Panc1 (cell line): ENCODE data around the gene GIMAP4. TPM values are rescaled to one million over a fixed set of nuclear protein-coding genes. Genes with fewer than 3 reads are reported as not detected.

Source experiments
- ATAC-seq: fragments of 200-7000 bp; cut with Tn5 transposase; 2 replicates; pipeline ENCODE4 v1.9.1; 2020; ENCODE audit warnings: mild to moderate bottlenecking, moderate library complexity
- BruUV-seq: library from RNA; stranded (reverse); fragments of 400-500 nt; replicated peaks from 2 replicates; lab custom pipeline; 2021; lab: Mats Ljungman, UMichigan
- CTCF ChIA-PET: fragments of 300-600 bp; sonication (Branson Sonifier 250); formaldehyde crosslinking; loops from one replicate; lab custom pipeline; 2022; ENCODE audit warnings: antibody characterized with exemption; lab: Charles Lee
- POLR2A ChIA-PET: fragments of 300-600 bp; sonication (Branson Sonifier 250); formaldehyde crosslinking; loops from one replicate; lab custom pipeline; 2022; ENCODE audit warnings: antibody characterized with exemption; lab: Charles Lee
- DNase-seq: peaks from one replicate; pipeline ENCODE4 v3.0.0-alpha.2; 2010; ENCODE audit warnings: low read depth, low spot score
- H3K27ac ChIP-seq: 2 replicates; pipeline ENCODE4 v1.5.1; 2011; ENCODE audit warnings: mild to moderate bottlenecking, low read length, inconsistent platforms
- H3K27me3 ChIP-seq: fragments of 200-500 bp; sonication (Bioruptor generic); 2 replicates; pipeline ENCODE4 v1.6.0; 2014; ENCODE audit warnings: low read length, inconsistent platforms; ENCODE audit not compliant: control insufficient read depth, insufficient read depth
- H3K36me3 ChIP-seq: fragments of 200-500 bp; sonication (Bioruptor generic); 2 replicates; pipeline ENCODE4 v1.5.1; 2014; ENCODE audit warnings: inconsistent platforms, mild to moderate bottlenecking, low read length, moderate library complexity; ENCODE audit not compliant: control insufficient read depth, insufficient read depth
- H3K4me1 ChIP-seq: 2 replicates; pipeline ENCODE4 v1.5.1; 2011; ENCODE audit warnings: inconsistent platforms, mild to moderate bottlenecking, low read length, moderate library complexity; ENCODE audit not compliant: control insufficient read depth, insufficient read depth
- H3K4me3 ChIP-seq, 2 experiments: 2 replicates each; pipeline ENCODE4 v1.5.1; 2011 to 2012; ENCODE audit warnings: low read depth in 2 of 2, low read length in 2 of 2, mild to moderate bottlenecking in 2 of 2, inconsistent platforms in 1 of 2, moderate library complexity in 1 of 2
- H3K9me3 ChIP-seq: fragments of 200-500 bp; sonication (Bioruptor generic); 2 replicates; pipeline ENCODE4 v1.5.1; 2014; ENCODE audit warnings: low read depth, mild to moderate bottlenecking, inconsistent platforms, low read length, moderate library complexity; ENCODE audit not compliant: control insufficient read depth, insufficient read depth
- POLR2AphosphoS5 ChIP-seq: IDR thresholded peaks from 2 replicates; pipeline ENCODE4 v1.6.1; 2012; ENCODE audit warnings: mild to moderate bottlenecking, low read depth, low read length, moderate library complexity
- SIN3A ChIP-seq: IDR thresholded peaks from 2 replicates; pipeline ENCODE4 v1.6.1; 2012; ENCODE audit warnings: low read depth, mild to moderate bottlenecking, low read length, moderate library complexity, borderline replicate concordance; ENCODE audit not compliant: insufficient read depth
- TCF7L2 ChIP-seq: IDR thresholded peaks from 2 replicates; pipeline ENCODE4 v1.6.1; 2011; ENCODE audit warnings: mild to moderate bottlenecking, low read depth, low read length, inconsistent platforms
- in situ Hi-C: cut with HindIII; loops from 2 replicates; pipeline ENCODE4 v1.10.0; 2016; ENCODE audit warnings: low sequenced_read_pairs, low pct_unique_long_range_greater_than_20kb
- intact Hi-C: fragments of 100-400 bp; cut with micrococcal nuclease; formaldehyde crosslinking; loops from one replicate; pipeline ENCODE4 v1.10.0; 2022; ENCODE audit not compliant: unreplicated experiment
- total RNA-seq: library from RNA; stranded (reverse); gene quantifications from one replicate; pipeline ENCODE4 v1.2.1, GENCODE V29; 2021; ENCODE audit not compliant: unreplicated experiment
- TF ChIP-seq, protein P1 (sequence below): fragments of 450-650 bp; IDR thresholded peaks from 2 replicates; pipeline ENCODE4 v1.5.1; 2017; ENCODE audit warnings: mild to moderate bottlenecking
- TF ChIP-seq, protein P2 (sequence below), 2 experiments: IDR thresholded peaks; 2 replicates each; pipeline ENCODE4 v1.6.1; 2011 to 2012; ENCODE audit warnings: low read depth in 2 of 2, control low read depth in 1 of 2, low read length in 1 of 2, mild to moderate bottlenecking in 1 of 2, moderate library complexity in 1 of 2; ENCODE audit not compliant: insufficient read depth in 1 of 2

Gene GIMAP4
- total RNA-seq, 1 experiment from 2014 or later, result 0.26 TPM

DNA sequence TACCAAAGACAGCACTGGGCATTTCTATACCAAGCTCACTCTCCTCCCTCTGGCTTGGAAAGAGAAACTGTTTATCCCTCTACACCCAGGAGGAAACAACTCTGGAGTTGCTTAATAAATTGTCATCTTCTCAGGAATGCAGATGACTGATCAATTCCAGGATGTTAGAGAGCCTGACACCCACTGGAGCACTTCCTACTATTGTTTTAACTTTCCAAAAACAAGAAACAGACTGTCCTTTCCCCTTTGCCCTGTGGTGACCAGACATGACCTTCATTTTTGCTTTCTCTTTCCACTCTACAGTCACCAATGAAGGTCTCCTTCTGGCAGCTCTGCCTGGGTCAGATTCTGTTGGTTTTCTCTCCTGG lies 19.6 kb downstream of the GIMAP4 start:
- TF ChIP-seq SIN3A (no peak), TCF7L2 (no peak), POLR2AphosphoS5 (no peak)
- TF ChIP-seq, protein P1, sequence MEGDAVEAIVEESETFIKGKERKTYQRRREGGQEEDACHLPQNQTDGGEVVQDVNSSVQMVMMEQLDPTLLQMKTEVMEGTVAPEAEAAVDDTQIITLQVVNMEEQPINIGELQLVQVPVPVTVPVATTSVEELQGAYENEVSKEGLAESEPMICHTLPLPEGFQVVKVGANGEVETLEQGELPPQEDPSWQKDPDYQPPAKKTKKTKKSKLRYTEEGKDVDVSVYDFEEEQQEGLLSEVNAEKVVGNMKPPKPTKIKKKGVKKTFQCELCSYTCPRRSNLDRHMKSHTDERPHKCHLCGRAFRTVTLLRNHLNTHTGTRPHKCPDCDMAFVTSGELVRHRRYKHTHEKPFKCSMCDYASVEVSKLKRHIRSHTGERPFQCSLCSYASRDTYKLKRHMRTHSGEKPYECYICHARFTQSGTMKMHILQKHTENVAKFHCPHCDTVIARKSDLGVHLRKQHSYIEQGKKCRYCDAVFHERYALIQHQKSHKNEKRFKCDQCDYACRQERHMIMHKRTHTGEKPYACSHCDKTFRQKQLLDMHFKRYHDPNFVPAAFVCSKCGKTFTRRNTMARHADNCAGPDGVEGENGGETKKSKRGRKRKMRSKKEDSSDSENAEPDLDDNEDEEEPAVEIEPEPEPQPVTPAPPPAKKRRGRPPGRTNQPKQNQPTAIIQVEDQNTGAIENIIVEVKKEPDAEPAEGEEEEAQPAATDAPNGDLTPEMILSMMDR, result no peak
- TF ChIP-seq, protein P2, sequence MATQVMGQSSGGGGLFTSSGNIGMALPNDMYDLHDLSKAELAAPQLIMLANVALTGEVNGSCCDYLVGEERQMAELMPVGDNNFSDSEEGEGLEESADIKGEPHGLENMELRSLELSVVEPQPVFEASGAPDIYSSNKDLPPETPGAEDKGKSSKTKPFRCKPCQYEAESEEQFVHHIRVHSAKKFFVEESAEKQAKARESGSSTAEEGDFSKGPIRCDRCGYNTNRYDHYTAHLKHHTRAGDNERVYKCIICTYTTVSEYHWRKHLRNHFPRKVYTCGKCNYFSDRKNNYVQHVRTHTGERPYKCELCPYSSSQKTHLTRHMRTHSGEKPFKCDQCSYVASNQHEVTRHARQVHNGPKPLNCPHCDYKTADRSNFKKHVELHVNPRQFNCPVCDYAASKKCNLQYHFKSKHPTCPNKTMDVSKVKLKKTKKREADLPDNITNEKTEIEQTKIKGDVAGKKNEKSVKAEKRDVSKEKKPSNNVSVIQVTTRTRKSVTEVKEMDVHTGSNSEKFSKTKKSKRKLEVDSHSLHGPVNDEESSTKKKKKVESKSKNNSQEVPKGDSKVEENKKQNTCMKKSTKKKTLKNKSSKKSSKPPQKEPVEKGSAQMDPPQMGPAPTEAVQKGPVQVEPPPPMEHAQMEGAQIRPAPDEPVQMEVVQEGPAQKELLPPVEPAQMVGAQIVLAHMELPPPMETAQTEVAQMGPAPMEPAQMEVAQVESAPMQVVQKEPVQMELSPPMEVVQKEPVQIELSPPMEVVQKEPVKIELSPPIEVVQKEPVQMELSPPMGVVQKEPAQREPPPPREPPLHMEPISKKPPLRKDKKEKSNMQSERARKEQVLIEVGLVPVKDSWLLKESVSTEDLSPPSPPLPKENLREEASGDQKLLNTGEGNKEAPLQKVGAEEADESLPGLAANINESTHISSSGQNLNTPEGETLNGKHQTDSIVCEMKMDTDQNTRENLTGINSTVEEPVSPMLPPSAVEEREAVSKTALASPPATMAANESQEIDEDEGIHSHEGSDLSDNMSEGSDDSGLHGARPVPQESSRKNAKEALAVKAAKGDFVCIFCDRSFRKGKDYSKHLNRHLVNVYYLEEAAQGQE (IDR thresholded peaks at IDR 0.05; ENCODE audit: insufficient read depth in 1 of 2, low read depth in 2 of 2, low read length in 1 of 2), result no peak
- Histone ChIP-seq H3K27ac (no peak overlapping the region), H3K4me3 (no peak overlapping the region), H3K4me1 (no peaks in the 10 kb centered on the region), H3K27me3 (no peaks in the 10 kb centered on the region; the same call in 1 of the 2 replicates), H3K9me3 (no peaks in the 10 kb centered on the region), H3K36me3 (no peaks in the 10 kb centered on the region)
- in situ Hi-C loops, result no loop called here
- ATAC-seq (no peak), DNase-seq (no peak)
- POLR2A ChIA-PET, result no interaction called here
- intact Hi-C loops, result no loop called here
- CTCF ChIA-PET, result no interaction called here
- BruUV-seq, result no TSS peak

DNA sequence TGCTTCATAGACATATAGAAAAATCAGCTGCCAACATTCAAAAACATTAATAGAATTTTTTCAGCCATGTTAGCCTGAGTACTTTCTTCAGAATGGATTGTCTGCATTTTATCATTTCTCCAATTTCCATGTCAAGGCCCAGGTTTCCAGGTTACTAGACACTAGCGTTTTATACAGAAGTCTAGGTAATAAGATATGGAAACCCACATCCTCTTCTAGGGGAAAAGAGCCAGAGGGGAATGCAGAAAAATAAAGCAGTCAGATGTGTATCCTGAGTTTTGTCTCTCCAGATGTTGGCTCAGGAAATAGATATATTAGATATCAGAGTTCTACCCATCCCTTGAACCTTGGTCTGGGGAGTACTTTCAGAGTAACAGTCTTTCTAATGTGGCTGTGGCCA lies 20.4 kb downstream of the GIMAP4 start:
- no TSS peak for BruUV-seq
- TF ChIP-seq POLR2AphosphoS5 (no peak), TCF7L2 (no peak), SIN3A (no peak)
- TF ChIP-seq, protein P1, result no peak
- TF ChIP-seq, protein P2 (IDR thresholded peaks at IDR 0.05; ENCODE audit: insufficient read depth in 1 of 2, low read depth in 2 of 2, low read length in 1 of 2), result no peak
- Histone ChIP-seq H3K4me3 (no peak overlapping the region), H3K27me3 (no peaks in the 10 kb centered on the region), H3K4me1 (no peaks in the 10 kb centered on the region), H3K9me3 (no peaks in the 10 kb centered on the region), H3K27ac (no peak overlapping the region), H3K36me3 (no peaks in the 10 kb centered on the region)
- DNase-seq (no peak), ATAC-seq (no peak)
- intact Hi-C loops, result no loop called here
- ChIA-PET CTCF (no interaction called here), POLR2A (no interaction called here)
- in situ Hi-C loops, result no loop called here
